ENCODE data around the gene MYOG.

Gene MYOG

DNA sequence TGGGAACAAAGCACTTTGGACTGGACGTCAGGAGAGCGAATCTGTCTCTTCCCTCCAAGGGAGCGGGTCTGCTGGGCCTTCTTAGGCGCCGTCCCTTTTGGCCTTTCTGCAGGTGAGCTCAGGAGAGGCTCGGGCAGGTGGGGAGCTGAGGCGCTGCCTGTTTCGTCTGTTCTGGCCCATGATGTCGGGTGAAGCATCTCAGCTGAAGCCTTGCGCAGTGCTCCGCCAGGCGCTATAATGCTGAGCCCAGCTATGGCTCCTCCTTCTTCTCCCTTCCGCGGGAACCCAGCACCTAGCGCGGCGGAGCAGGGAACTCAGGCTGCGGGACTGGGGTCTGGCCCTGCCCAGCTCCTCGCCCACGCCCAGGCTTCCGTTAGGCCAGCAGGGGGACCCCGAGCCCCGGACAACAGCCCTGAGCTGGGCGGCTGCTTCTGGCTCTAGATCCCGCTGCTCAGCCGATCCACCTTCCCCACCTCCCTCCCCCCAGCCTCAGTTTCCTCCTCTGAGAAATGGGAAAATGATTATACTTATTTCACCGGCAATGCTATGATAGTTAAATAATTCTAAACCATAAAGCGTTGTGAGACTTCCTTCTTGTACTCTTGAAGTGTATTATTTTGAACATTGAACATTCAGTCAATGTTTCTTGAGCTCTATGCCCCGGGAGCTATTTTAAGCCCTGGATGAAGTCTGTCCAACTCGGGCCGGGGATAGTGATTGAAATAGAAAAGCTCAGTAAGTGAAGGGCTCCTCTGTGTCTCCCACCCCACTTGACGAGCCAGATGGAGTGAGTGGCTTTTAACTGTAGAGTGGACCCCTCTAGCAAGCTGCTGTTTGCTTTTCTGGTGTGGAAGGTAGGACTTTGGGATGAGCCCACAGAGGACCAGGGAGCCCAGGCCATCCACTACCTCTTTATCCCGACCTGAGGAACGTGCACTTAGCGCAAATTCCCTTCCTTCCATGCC, 32.1 kb upstream of the MYOG start:
- FAIRE-seq = no peak

DNA sequence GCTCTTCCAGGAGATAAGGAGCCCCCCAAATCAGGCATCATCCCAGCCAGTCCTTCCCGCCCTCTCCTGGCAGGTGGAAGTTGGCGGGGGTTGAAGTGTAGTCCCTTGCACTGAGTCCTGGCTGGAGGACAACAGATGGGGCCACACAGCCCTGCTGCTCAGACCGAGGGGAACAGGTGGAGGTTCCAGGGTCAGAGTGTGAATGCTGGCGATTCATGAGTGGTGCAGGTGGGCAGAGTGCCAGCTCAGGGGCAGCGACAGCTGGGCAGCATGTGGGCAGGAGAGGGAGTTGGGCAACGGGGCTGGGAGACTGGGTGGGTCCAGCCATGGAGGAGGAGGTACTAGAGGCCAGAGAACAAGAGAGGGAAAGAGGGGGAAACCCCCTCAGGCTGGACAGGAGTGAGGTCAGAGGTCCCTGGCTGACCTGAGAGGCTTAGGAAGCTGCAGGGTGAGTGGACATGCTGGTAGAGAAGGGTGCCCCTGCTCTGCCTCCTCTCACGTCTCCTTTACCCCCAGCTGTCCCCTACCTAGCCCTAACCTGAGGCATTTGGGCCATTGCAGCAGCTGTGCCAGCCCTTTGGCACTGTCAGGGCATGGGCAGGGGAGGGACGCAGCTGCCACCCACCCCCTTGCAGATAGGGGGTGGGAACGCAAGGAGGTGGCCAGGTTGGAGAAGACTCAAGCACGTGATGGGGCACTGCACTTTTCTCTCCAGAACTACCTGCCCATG, 30.4 kb upstream of the MYOG start:
- no peak for FAIRE-seq

DNA sequence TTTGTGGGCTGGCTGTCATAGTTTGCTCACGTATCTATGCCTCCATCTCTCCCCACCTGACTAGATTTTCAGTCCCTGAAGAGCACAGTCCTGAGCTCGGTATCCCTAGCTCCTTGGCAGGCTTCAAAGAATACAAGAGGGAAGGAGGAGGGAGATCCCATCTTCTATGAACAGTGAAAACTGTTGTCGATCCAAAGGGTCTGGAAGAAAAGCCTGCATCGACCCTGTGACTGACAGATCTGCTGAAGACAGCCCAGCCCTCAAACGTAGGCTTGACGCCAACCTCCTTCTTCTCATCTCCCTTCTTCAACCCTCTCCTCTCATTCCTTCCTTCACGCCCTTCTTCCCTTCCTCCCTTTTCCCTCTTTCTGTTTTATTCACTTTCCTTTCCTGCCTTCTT, 28.4 kb upstream of the MYOG start:
- no peak for FAIRE-seq

GRCh38 chr1:203113308-203113707, 27.5 kb upstream of the MYOG start:
- FAIRE-seq = no peak

GRCh38 chr1:203112475-203112874, 26.7 kb upstream of the MYOG start:
- no peak for FAIRE-seq

GRCh38 chr1:203104789-203105390, 19.1 kb upstream of the MYOG start:
- FAIRE-seq = no peak

DNA sequence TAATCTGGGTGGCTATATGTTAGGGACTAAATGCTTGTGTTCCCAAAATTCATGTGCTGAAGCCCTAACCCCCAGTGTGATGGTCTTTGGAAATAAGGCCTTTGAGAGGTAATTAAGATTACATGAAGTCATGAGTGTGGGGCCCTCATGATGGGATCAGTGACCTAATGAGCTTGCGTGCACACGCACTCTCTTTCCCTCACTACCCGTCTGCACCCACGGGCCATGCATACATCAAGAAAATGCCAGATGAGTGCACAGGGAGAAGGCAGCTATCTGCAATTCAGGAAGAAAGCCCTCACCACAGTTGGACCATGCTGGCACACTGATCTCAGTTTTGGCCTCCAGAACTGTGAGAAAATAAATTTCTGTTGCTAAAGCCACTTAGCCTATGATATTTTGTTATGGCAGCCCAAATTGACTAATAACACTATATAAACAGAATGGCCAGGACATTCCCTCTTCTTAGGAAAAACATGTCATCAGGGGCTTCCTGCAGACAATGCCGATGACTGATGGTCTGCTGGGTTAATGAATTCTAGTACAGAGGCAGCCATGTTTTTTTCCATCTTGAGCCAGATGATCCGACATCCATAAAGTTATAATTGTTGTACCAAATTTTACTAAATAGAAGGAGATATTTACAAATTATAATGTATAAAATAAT, 18.1 kb upstream of the MYOG start:
- FAIRE-seq = no peak

- FAIRE-seq = no peak
Observed at GRCh38 chr1:203103216-203103615, 17.4 kb upstream of the MYOG start.

- no peak for FAIRE-seq
Observed at GRCh38 chr1:203101813-203102634, 16.2 kb upstream of the MYOG start.

- FAIRE-seq = no peak
Observed at GRCh38 chr1:203100516-203100869, 14.7 kb upstream of the MYOG start.

GRCh38 chr1:203099805-203100515, 14.1 kb upstream of the MYOG start:
- FAIRE-seq = no peak

GRCh38 chr1:203098914-203099520, 13.2 kb upstream of the MYOG start:
- no peak for FAIRE-seq

GRCh38 chr1:203098445-203098844, 12.6 kb upstream of the MYOG start:
- FAIRE-seq = no peak

DNA sequence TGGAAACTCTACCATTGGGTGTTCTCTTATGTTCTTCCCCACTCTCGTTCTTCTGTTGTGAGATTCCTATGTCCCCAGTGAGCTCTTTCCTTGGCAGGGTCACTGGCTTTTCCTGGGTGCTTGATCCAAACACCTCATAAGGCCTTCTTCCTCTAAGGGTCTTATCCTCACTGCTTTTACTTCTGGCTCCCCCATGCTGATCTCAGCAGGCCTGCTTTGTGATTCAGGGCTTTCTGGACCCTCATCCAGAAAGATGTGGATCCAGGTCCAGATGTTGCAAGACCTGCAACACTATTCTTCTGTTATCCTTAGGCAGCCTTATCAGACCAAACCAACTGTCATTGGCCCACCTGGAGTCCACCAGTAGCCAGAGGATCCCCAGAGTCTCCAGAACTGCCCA, 11.2 kb upstream of the MYOG start:
- FAIRE-seq = no peak

GRCh38 chr1:203096566-203096965, 10.8 kb upstream of the MYOG start:
- FAIRE-seq = no peak

DNA sequence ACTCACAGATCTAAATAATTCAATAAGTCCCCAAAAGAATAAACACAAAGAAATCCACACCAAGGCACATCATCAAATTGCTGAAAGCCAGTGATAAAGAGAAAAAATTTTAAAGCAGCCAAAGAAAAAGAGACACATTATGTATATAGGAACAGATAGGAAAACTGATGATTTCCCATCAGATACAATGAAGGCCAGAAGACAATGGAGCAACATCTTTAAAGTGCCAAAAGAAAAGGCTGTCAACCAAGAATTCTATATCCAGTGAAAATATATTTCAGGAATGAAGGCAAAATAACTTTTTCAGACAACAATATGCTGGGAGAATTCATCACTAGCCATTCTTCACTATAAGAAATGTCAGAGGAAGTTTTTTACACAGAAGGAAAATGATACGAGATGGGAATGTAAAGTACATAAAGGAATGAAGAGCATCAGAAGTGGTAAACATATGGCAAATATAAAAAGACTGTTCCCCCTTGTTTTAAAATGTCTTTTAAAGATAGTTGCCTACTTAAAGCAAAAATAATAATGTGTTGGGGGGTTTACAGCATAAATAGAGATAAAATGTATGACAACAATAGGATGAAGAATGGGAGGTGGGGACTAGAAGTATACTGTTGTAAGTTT, 9.4 kb upstream of the MYOG start:
- no peak for FAIRE-seq

DNA sequence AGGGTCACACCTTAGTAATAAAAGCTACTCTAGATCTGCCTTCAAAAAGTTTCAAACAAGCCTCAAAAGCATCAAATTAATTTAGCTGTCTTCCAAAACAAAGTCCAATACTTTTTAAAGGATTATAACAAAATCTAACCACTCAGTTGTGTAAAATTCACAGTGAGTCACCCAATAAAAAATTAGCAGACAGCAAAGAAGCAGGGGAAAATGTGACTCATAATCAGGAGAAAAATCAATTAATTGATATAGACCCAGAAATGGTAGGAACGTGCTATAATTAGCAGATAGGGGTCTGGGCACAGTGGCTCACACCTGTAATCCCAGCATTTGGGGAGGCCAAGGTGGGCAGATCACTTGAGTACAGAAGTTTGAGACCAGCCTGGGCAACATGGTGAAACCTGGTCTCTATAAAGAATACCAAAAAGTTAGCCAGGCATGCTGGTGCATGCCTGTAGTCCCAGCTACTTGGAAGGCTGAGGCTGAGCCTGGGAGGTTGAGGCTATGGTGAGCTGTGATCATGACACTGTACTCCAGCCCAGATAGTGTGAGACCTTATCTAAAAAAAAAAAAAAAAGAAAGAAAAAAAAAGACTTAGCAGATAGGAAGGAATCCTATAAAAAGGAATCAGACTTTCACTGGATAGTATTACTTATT, 8.1 kb upstream of the MYOG start:
- no peak for FAIRE-seq

GRCh38 chr1:203091761-203092330, 6.0 kb upstream of the MYOG start:
- no peak for FAIRE-seq

GRCh38 chr1:203091199-203091477, 5.3 kb upstream of the MYOG start:
- no peak for FAIRE-seq
